OCI-LY3 (cell line): ENCODE results near the gene EPG5.

Experiments used
- H2AFZ ChIP-seq: fragments of 200-600, 300-600 bp; shearing (Covaris generic); 2 replicates; pipeline ENCODE4 v1.6.0; 2014; ENCODE audit warnings: antibody characterized with exemption, low read depth, low read length
- H3K27ac ChIP-seq: fragments of 200-600, 300-600 bp; sonication (generic); 2 replicates; pipeline ENCODE4 v1.5.1; 2014; ENCODE audit warnings: mild to moderate bottlenecking, low read length, moderate library complexity, mixed read lengths
- H3K27me3 ChIP-seq: fragments of 200-600, 300-600 bp; sonication (generic); 2 replicates; pipeline ENCODE4 v1.6.1; 2014; ENCODE audit warnings: low read depth, low read length, mixed read lengths
- H3K36me3 ChIP-seq: fragments of 200-600, 300-600 bp; sonication (generic); replicated peaks from 2 replicates; pipeline ENCODE3; 2014; ENCODE audit warnings: low read depth, low read length, mixed read lengths
- H3K4me1 ChIP-seq: fragments of 300-600, 200-600 bp; sonication (generic); 2 replicates; pipeline ENCODE4 v1.6.1; 2014; ENCODE audit warnings: low read length, mixed read lengths
- H3K4me2 ChIP-seq: fragments of 200-600, 300-600 bp; sonication (generic); 2 replicates; pipeline ENCODE4 v1.6.1; 2014; ENCODE audit warnings: low read length, mixed read lengths
- H3K4me3 ChIP-seq: fragments of 300-600, 200-600 bp; sonication (generic); 2 replicates; pipeline ENCODE4 v1.5.1; 2014; ENCODE audit warnings: antibody characterized with exemption, mild to moderate bottlenecking, low read length, moderate library complexity
- H3K79me2 ChIP-seq: fragments of 300-600, 200-600 bp; shearing (Covaris generic); 2 replicates; pipeline ENCODE4 v1.6.1; 2014; ENCODE audit warnings: mild to moderate bottlenecking, low read length, mixed read lengths
- H3K9ac ChIP-seq: fragments of 300-600, 200-600 bp; shearing (Covaris generic); 2 replicates; pipeline ENCODE4 v1.6.0; 2014; ENCODE audit warnings: mild to moderate bottlenecking, low read length, moderate library complexity
- H3K9me3 ChIP-seq: fragments of 200-600, 300-600 bp; shearing (Covaris generic); 2 replicates; pipeline ENCODE4 v1.6.1; 2014; ENCODE audit warnings: low read length, mixed read lengths; ENCODE audit not compliant: insufficient read depth
- H4K20me1 ChIP-seq: fragments of 200-600, 300-600 bp; sonication (generic); 2 replicates; pipeline ENCODE4 v1.6.1; 2016; ENCODE audit warnings: low read length, mixed read lengths; ENCODE audit not compliant: insufficient read depth
- EZH2phosphoT487 ChIP-seq: fragments of 200-600 bp; shearing (Covaris generic); IDR thresholded peaks from 2 replicates; pipeline ENCODE4 v1.6.1; 2018; ENCODE audit warnings: antibody characterized with exemption, mixed run types, low read depth
- TF ChIP-seq, protein P1 (sequence below): fragments of 200-600, 300-600 bp; sonication (generic); IDR thresholded peaks from 2 replicates; pipeline ENCODE4 v1.5.1; 2014; ENCODE audit warnings: antibody characterized with exemption, low read length, low read depth

The EPG5 gene, protein sequence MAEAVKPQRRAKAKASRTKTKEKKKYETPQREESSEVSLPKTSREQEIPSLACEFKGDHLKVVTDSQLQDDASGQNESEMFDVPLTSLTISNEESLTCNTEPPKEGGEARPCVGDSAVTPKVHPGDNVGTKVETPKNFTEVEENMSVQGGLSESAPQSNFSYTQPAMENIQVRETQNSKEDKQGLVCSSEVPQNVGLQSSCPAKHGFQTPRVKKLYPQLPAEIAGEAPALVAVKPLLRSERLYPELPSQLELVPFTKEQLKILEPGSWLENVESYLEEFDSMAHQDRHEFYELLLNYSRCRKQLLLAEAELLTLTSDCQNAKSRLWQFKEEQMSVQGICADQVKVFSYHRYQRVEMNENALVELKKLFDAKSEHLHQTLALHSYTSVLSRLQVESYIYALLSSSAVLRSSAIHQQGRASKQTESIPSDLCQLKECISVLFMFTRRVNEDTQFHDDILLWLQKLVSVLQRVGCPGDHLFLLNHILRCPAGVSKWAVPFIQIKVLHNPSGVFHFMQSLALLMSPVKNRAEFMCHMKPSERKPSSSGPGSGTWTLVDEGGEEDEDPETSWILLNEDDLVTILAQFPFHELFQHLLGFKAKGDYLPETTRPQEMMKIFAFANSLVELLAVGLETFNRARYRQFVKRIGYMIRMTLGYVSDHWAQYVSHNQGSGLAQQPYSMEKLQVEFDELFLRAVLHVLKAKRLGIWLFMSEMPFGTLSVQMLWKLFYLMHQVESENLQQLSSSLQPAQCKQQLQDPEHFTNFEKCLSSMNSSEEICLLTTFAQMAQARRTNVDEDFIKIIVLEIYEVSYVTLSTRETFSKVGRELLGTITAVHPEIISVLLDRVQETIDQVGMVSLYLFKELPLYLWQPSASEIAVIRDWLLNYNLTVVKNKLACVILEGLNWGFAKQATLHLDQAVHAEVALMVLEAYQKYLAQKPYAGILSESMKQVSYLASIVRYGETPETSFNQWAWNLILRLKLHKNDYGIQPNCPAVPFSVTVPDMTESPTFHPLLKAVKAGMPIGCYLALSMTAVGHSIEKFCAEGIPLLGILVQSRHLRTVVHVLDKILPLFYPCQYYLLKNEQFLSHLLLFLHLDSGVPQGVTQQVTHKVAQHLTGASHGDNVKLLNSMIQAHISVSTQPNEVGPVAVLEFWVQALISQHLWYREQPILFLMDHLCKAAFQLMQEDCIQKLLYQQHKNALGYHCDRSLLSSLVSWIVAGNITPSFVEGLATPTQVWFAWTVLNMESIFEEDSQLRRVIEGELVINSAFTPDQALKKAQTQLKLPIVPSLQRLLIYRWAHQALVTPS (N-terminal part only)

DNA sequence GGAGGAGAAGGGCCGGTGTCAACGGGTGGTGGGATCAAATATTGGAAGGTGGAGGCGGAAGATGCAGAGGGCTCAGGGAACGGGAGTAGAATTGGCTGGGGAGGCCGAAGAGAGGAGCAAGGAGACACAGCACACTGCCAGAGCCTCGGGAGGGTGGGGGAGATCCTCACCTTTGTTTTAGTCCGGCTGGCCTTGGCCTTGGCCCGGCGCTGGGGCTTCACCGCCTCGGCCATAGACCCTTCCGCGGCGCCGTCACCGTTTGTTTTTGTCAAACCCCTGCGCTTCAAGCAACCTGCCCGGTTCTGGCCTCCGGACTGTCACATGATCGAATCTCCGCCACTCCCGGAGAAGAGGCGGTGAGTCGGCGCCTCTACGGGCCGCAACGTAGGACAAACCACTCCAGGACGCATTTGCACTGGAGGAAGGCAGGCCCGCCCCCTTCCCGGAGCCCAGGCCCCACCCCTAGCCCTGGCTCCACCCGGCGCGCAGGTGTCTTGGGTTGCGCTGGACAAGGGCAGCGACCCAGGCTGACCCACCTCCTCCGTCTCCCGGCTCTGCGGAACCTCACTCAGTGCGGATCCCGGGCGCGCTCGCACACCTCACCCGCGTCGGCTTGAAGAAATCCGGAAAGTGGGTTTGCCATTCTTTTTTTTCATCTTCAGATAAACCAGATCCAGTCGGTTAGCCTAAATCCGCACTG is at the start of gene EPG5:
Gene EPG5, minus strand, starts transcription at position 323 of the 700 bp plus-strand sequence. Its CDS starts 90 bp downstream, at position 233.
- Histone ChIP-seq H3K27me3 (no peaks in the 10 kb centered on the region), H3K4me2 (peak within 1 kb of the TSS; percentile 99), H3K4me1 (peaks cover 4% of the 10 kb centered on the region), H4K20me1 (no peaks in the 10 kb centered on the region), H3K9me3 (no peaks in the 10 kb centered on the region), H3K4me3 (peak within 1 kb of the TSS; percentile 80), H3K9ac (peak within 1 kb of the TSS; percentile 80), H3K27ac (peak within 1 kb of the TSS; percentile 5), H3K36me3 (peaks cover 4% of the 10 kb centered on the region), H3K79me2 (peaks cover 22% of the 10 kb centered on the region), H2AFZ (peak within 1 kb of the TSS; percentile 97)
- TF ChIP-seq, protein P1, sequence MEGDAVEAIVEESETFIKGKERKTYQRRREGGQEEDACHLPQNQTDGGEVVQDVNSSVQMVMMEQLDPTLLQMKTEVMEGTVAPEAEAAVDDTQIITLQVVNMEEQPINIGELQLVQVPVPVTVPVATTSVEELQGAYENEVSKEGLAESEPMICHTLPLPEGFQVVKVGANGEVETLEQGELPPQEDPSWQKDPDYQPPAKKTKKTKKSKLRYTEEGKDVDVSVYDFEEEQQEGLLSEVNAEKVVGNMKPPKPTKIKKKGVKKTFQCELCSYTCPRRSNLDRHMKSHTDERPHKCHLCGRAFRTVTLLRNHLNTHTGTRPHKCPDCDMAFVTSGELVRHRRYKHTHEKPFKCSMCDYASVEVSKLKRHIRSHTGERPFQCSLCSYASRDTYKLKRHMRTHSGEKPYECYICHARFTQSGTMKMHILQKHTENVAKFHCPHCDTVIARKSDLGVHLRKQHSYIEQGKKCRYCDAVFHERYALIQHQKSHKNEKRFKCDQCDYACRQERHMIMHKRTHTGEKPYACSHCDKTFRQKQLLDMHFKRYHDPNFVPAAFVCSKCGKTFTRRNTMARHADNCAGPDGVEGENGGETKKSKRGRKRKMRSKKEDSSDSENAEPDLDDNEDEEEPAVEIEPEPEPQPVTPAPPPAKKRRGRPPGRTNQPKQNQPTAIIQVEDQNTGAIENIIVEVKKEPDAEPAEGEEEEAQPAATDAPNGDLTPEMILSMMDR: no peak
- TF ChIP-seq EZH2phosphoT487: no peak

GRCh38 chr18:46013484-46014189 is 46.5 kb upstream of the EPG5 start:
- H3K9me3 ChIP-seq: no peaks in the 10 kb centered on the region
- TF ChIP-seq, protein P1: no peak
- TF ChIP-seq EZH2phosphoT487: peak; percentile 100
- H3K79me2 ChIP-seq: no peaks in the 10 kb centered on the region
- H3K27me3 ChIP-seq: peaks cover 73% of the 10 kb centered on the region
- H3K4me1 ChIP-seq: peaks cover 60% of the 10 kb centered on the region
- peak overlapping the region; percentile 48 for H3K4me3 ChIP-seq
- H3K4me2 ChIP-seq: peak overlapping the region; percentile 65
- no peak overlapping the region for H2AFZ ChIP-seq
- peak overlapping the region; percentile 32 for H3K27ac ChIP-seq
- peaks cover 43% of the 10 kb centered on the region for H4K20me1 ChIP-seq
- H3K9ac ChIP-seq: no peak overlapping the region
- no peaks in the 10 kb centered on the region for H3K36me3 ChIP-seq

DNA sequence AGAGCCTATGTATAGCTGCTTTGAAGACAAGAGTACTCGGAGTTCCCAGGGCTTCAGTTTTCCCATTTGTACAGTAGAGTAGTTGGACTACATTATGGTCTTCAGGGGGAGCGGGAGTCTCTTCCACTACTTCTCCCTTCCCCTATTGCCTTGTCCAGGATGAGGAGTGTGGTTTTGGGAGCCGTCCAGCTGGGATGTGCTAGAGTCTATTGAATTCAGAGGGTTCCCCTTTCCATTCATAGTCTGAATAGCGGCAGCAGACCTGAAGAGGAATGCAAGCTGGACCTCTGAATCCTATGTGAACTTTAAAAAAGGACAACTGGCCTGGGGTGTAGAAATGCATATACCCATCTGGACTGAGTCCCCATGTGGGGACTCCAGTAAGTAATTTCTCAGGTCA is 43.5 kb upstream of the EPG5 start:
- no peak overlapping the region for H2AFZ ChIP-seq
- H3K4me3 ChIP-seq: no peak overlapping the region
- H4K20me1 ChIP-seq: peaks cover 47% of the 10 kb centered on the region
- no peak overlapping the region for H3K4me2 ChIP-seq
- H3K36me3 ChIP-seq: no peaks in the 10 kb centered on the region
- peaks cover 66% of the 10 kb centered on the region for H3K27me3 ChIP-seq
- no peaks in the 10 kb centered on the region for H3K9me3 ChIP-seq
- H3K79me2 ChIP-seq: no peaks in the 10 kb centered on the region
- TF ChIP-seq, protein P1: no peak
- no peak for TF ChIP-seq EZH2phosphoT487
- no peak overlapping the region for H3K9ac ChIP-seq
- H3K4me1 ChIP-seq: peaks cover 54% of the 10 kb centered on the region
- H3K27ac ChIP-seq: no peak overlapping the region
